NK-92 treated with Interleukin-12 subunit alpha and Interleukin-12 subunit beta, amount 100 ng/mL, for 24 hours (cell line): Measurements from ENCODE around the gene GIN1.
A peak's percentile ranks its signal among the peaks of the same experiment; 100 is the strongest.
"Not testable (repeated sequence)": the region's sequence is repeated elsewhere in the genome, so short reads cannot be mapped to it uniquely, and the experiment has no call there.

Source experiments
- DNase-seq: peaks from one replicate; lab custom pipeline; 2025; lab: John Stamatoyannopoulos, UW

Gene GIN1

GRCh38 chr5:103119765-103120606, at the start of gene GIN1, which contains the start of gene PPIP5K2:
Gene GIN1, minus strand, starts transcription at chr5:103120138. Its CDS starts 11,431 bp downstream, at chr5:103108707.
Gene PPIP5K2, plus strand, starts transcription at chr5:103120301. Its CDS starts 9,289 bp downstream, at chr5:103129590.
- DNase-seq, result peak; percentile 90

GRCh38 chr5:103166706-103167105, 46.8 kb upstream of the GIN1 start:
- DNase-seq, result no peak

GRCh38 chr5:103151156-103151555, 31.2 kb upstream of the GIN1 start:
- no peak for DNase-seq

- DNase-seq, result no peak
Observed at GRCh38 chr5:103148213-103148612, 28.3 kb upstream of the GIN1 start.

GRCh38 chr5:103145196-103145595, 25.3 kb upstream of the GIN1 start:
- no peak for DNase-seq

GRCh38 chr5:103142132-103142531, 22.2 kb upstream of the GIN1 start:
- DNase-seq, result not testable (repeated sequence)

- DNase-seq, result peak; percentile 43
Observed at GRCh38 chr5:103139264-103139865, 19.4 kb upstream of the GIN1 start.

- DNase-seq, result no peak
Observed at GRCh38 chr5:103138202-103138690, 18.3 kb upstream of the GIN1 start.

- no peak for DNase-seq
Observed at GRCh38 chr5:103135461-103135860, 15.5 kb upstream of the GIN1 start.

- DNase-seq, result no peak
Observed at GRCh38 chr5:103133231-103133630, 13.3 kb upstream of the GIN1 start.

- DNase-seq, result no peak
Observed at GRCh38 chr5:103132684-103133083, 12.7 kb upstream of the GIN1 start.

GRCh38 chr5:103128202-103128601, 8.3 kb upstream of the GIN1 start:
- no peak for DNase-seq

GRCh38 chr5:103127292-103127817, 7.4 kb upstream of the GIN1 start:
- DNase-seq, result no peak

GRCh38 chr5:103126557-103126956, 6.6 kb upstream of the GIN1 start:
- DNase-seq, result no peak

- no peak for DNase-seq
Observed at GRCh38 chr5:103122242-103122641, 2.3 kb upstream of the GIN1 start.

GRCh38 chr5:103120607-103121200, 766 bp upstream of the GIN1 start:
- DNase-seq, result no peak

GRCh38 chr5:103119070-103119764, 721 bp downstream of the GIN1 start:
- no peak for DNase-seq

- DNase-seq, result no peak
Observed at GRCh38 chr5:103117471-103117991, 2.4 kb downstream of the GIN1 start.

GRCh38 chr5:103114440-103114839, 5.5 kb downstream of the GIN1 start:
- no peak for DNase-seq

GRCh38 chr5:103112910-103113309, 7.0 kb downstream of the GIN1 start:
- DNase-seq, result no peak

- DNase-seq, result no peak
Observed at GRCh38 chr5:103111468-103111867, 8.5 kb downstream of the GIN1 start.

- no peak for DNase-seq
Observed at GRCh38 chr5:103110403-103110802, 9.5 kb downstream of the GIN1 start.
